GM21825 (cell line): ENCODE results near the gene MPPED1.

Experiments used
- ATAC-seq: cut with Tn5 transposase; IDR thresholded peaks from one replicate; pipeline ENCODE4 v1.9.1; 2021; ENCODE audit warnings: mild to moderate bottlenecking, moderate library complexity; ENCODE audit not compliant: unreplicated experiment

MPPED1 gene

GRCh38 chr22:43446037-43446803, 34.4 kb downstream of the MPPED1 start:
- ATAC-seq: no peak

DNA sequence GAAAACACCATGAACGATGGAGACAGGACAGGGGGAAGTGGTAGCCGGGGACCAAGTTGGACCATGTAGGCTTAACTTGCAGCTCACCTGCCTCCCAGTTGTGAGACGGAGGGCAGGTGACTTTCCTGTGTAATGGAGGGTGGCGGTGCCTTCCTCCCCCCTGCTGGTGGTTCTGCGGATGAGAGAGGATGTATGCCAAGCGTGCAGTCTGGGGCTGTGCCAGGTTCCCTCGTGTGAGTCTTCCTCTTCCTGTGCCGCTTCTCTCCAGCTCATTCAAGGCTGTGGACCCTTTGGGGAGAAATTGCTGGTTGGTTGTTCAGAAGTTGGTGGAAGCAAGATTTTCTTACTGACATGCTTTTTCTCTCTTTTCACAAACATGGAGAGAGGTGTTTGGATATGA, 35.1 kb downstream of the MPPED1 start:
- no peak for ATAC-seq

- ATAC-seq: no peak
Observed at GRCh38 chr22:43447380-43447779, 35.6 kb downstream of the MPPED1 start.

DNA sequence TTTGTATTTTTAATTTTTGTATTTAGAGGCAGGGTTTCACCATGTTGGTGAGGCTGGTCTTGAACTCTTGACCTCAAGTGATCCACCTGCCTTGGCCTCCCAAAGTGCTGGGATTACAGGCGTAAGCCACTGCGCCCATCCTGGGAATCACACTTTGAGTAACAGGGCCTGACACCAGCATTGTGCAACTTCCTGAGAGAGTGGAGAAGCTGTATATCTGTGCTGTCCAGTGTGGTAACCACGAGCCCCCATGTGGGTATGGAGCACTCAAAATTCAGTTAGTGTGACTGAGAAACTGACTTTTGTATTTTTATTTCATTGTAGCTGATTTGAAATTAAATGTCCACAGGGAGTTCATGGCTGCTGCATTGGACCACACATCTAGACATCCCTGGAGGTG, 36.2 kb downstream of the MPPED1 start:
- no peak for ATAC-seq

DNA sequence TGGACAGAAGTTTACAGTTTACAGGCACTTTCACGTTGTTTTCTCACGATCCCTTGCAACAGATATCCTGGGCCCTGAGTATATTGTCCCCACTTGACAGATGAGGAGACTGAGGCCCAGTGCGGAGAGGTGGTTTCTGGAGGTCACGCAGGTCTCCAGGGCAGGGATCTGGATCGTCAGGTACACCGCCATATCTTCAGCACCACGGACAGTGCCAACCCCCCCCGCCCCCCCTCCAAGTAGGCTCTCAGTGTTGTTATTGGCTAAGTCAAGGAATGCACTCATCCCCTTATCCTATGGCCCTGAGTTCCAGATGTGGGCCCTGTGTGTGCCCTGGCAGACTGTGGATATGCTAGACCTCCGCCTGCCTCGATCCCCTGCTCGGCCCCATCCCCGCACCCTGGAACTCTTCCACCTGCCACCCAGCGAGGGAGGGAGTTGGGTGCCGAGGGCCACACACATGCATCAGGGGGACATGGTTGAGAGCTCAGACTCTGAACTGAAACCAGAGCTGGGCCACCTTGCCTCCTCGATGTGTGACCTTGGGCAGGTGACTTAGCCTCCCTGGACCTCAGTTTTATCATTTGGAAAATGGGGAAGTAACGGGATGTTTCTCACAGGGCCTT, 37.5 kb downstream of the MPPED1 start:
- ATAC-seq: no peak

DNA sequence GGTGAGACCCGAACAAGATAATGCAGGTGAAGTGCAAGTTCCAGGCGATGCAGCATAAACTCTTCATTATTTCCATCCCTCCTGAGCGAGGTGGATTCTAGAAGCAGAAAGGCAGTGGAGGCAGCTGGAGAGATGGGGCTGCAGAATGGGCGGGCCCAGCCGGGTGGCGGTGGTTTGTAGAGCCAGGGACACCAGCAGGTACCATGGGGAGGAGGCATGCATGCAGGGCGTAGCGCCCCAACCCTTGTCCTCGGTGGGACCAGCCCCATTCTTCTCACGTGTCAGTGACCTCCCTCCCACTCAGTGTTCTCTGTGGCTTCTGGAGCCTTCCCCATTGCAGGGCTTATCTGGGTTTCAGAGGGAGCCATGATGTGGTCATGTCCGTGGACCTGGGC, 38.0 kb downstream of the MPPED1 start:
- no peak for ATAC-seq

GRCh38 chr22:43451371-43452050, 39.7 kb downstream of the MPPED1 start:
- ATAC-seq: no peak

GRCh38 chr22:43455846-43456245, 44.0 kb downstream of the MPPED1 start:
- no peak for ATAC-seq

DNA sequence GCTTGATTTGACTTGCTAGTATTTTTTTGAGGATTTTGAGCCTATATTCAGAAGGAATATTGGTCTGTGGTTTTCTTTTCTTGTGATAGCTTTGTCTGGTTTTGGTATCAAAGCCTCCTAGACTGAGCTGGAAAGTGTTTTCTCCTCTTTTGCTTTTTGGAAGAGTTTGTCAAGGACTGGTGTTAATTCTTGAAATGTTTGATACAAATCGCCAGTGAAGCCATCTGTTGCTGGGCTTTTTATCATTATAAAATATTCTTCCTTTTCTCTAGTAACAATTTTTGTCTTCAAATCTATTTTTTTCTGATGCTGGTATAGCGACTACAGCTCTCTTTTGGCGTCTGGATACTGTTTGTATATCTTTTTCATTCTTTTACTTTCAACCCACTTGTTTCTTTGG, 45.2 kb downstream of the MPPED1 start:
- ATAC-seq: no peak

DNA sequence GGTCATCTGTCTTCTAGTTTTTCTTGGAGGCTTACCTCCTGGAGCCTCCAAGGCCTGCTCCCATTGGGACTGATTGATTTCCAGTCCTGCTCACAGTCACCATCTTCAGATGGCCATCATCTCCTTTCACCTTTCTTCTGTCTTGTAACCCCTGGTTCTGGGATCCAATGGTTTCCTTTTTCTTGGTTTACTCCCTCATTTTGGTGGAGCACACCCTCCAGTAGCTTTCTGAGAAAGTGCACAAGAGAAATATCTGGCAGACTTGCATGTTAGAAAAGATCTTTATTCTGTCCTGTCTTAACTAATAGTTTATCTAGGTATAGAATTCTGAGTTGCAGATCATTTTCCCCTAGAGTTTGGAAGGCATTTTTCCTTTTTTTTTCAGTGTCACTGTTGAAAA, 50.9 kb downstream of the MPPED1 start:
- ATAC-seq: no peak

DNA sequence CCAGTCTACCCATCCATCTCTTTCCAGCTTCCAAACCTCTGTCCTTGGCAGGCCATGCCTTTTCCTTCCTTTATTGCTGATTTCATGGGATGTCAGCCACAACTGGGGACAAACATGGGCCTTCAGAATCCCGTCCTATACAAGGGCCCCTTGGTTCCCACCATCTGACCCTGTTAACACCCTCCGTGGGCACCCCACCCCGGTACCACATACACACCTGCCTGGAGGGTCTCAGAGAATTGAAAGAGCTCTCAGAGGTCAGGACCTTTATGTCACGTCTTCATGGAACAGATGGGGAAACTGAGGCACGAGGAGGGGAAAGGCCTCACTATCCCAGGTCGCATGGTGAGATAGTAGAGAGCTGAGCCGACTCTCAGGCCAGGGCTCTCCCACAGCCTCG, 53.0 kb downstream of the MPPED1 start:
- ATAC-seq: no peak

DNA sequence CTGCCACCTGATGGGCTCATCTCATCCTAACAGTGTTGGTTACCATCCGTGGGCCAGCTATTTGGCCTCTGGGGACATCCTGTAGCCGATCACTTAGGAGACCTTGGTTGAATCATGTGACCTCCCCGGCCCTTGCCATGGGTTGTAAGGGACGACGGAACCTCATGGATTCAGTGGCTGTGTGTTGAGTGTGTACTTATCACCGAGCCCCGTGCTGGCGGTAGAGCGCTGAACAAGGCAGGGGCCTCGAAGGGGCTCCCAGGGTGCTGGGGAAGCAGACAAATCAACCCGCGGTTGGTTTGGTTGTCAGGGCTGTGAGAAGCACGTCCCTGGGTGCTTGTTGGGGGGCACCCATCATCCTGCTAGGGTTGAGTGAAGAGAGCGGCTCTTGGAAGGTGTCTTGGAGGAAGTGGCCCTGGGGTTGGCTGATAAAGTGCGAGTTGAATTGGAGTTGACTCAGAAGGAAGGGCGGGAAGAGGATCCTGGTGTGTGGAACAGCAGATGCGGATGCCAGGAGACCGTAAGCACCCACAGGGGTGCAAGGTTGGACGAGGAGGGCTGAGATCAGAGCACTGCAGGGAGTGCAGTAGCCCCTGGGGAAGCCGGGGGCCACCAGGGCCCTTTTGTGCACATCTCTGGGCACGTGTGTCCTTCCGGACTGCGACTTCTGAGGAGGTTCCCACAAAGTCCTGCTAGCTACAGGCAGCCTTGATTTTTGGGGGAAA, 53.6 kb downstream of the MPPED1 start:
- no peak for ATAC-seq

- no peak for ATAC-seq
Observed at GRCh38 chr22:43466710-43467109, 54.9 kb downstream of the MPPED1 start.

DNA sequence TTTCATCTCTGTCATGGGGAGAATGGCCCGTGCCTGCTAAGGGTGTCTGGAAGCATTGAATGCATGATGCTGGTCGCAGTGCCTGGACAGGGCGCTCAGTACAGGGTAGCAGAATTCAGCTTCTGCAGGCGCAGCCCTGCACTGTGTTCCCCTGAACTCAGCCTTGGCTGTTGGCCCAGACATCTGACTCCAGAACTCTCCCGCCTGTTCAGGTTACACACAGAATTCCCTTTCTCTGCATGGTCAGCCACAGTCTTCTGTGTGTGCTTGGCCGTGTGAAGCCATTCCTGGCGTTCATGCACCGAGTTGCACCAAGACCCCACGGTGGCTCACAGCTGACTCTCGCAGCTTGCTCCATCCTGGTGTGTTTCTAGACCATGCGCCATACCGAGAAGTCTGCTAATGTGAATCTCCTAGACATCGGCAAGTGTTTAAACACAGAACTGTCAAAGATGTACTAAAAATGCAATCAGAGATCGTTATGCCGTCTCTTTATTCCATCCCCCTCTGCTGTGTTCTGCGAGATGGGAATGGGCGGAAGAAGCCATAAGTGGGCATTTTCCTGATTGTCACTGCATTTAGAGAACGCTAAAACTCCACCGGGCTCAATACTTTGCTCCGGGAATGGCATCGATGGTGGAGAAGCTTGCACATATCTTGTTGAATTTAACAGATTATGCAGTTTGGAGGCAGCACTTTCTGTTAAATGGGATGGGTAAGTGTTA, 55.6 kb downstream of the MPPED1 start:
- no peak for ATAC-seq

DNA sequence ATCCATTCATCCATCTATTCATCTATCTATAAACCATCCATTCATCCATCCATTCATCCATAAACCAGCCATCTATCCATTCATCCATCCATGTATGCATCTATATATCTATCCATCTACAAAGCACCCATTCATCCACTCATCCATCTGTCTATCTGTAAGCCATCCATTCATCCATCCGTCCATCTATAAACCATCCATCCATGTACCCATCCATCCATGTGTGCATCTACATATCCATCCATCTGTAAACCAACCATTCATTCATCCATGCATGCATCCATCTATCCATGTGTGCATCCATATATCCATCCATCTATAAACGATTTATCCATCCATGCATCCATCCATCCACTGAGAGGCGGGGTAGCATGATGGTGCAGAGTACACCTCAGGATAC, 58.4 kb downstream of the MPPED1 start:
- ATAC-seq: no peak

GRCh38 chr22:43470941-43471585, 59.2 kb downstream of the MPPED1 start:
- no peak for ATAC-seq

- no peak for ATAC-seq
Observed at GRCh38 chr22:43471606-43472135, 59.9 kb downstream of the MPPED1 start.

GRCh38 chr22:43473031-43473430, 61.2 kb downstream of the MPPED1 start:
- ATAC-seq: no peak

DNA sequence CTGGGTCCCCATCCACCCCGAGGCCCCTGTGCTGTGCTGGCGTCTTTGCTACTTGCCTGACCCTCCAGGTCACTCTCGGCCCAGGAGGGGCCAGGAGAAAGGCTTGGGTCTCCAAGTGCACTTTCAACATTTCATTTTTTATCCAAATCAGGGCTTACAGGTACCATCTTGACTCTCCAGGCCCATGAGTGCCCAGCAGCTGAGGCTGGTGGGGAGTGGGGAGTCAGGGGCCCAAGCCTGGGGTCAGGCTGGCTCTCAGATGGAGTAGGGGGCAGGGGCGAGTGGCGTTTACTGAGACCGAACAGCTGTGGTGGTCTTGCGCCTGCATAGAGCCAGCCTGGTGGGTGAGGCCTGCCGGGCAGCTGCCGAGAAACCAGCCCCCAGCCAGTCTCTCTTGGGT, 61.6 kb downstream of the MPPED1 start:
- no peak for ATAC-seq
